Parathyroid adenoma (tissue), 2 donors: ENCODE data around the gene LMTK3.
A peak's percentile ranks its signal among the peaks of the same experiment; 100 is the strongest.

Experiments
- H2AFZ ChIP-seq: fragments of 300-600 bp; sonication (generic); one replicate; pipeline ENCODE4 v1.7.0; 2017; ENCODE audit warnings: antibody characterized with exemption, mild to moderate bottlenecking
- H3K27ac ChIP-seq: fragments of 300-600 bp; sonication (generic); one replicate; pipeline ENCODE4 v1.7.0; 2017
- H3K27me3 ChIP-seq: fragments of 300-600 bp; sonication (generic); one replicate; pipeline ENCODE4 v1.7.0; 2017; ENCODE audit warnings: low read length; ENCODE audit not compliant: control insufficient read depth, insufficient read depth
- H3K36me3 ChIP-seq: fragments of 300-600 bp; sonication (generic); one replicate; pipeline ENCODE4 v1.7.0; 2017; ENCODE audit warnings: low read length; ENCODE audit not compliant: control insufficient read depth, insufficient read depth
- H3K4me1 ChIP-seq: fragments of 300-600 bp; sonication (generic); one replicate; pipeline ENCODE4 v1.7.0; 2017; ENCODE audit warnings: control low read depth
- H3K4me2 ChIP-seq: fragments of 300-600 bp; sonication (generic); one replicate; pipeline ENCODE4 v1.7.0; 2017; ENCODE audit warnings: low read length
- H3K4me3 ChIP-seq: fragments of 300-600 bp; sonication (generic); one replicate; pipeline ENCODE4 v1.7.0; 2017; ENCODE audit warnings: low read depth, low read length
- H3K79me2 ChIP-seq: fragments of 300-600 bp; sonication (generic); one replicate; pipeline ENCODE4 v1.7.0; 2017; ENCODE audit warnings: control low read depth
- H3K9ac ChIP-seq: fragments of 300-600 bp; sonication (generic); one replicate; pipeline ENCODE4 v1.7.0; 2017; ENCODE audit warnings: mild to moderate bottlenecking
- H3K9me3 ChIP-seq: fragments of 300-600 bp; sonication (generic); one replicate; pipeline ENCODE4 v1.7.0; 2017; ENCODE audit warnings: low read length; ENCODE audit not compliant: control insufficient read depth
- CTCF ChIP-seq: fragments of 300-600 bp; sonication (generic); IDR thresholded peaks from one replicate; pipeline ENCODE4 v1.7.0; 2017; ENCODE audit warnings: antibody characterized with exemption, mild to moderate bottlenecking
- donor health status: primary hyperparathyroidism.

The LMTK3 gene

GRCh38 chr19:48511800-48512503, at the start of gene LMTK3:
TSS of gene LMTK3 (minus strand) at chr19:48511835. CDS start at chr19:48511576, 259 bp downstream.
- no peaks in the 10 kb centered on the region for H3K79me2 ChIP-seq
- H3K36me3 ChIP-seq = no peaks in the 10 kb centered on the region
- H2AFZ ChIP-seq = peak within 1 kb of the TSS; percentile 72
- no peaks in the 10 kb centered on the region for H3K9me3 ChIP-seq
- H3K4me3 ChIP-seq = peak within 1 kb of the TSS; percentile 76
- peak within 1 kb of the TSS; percentile 95 for H3K4me2 ChIP-seq
- H3K27me3 ChIP-seq = no peaks in the 10 kb centered on the region
- peak within 1 kb of the TSS; percentile 49 for H3K27ac ChIP-seq
- H3K4me1 ChIP-seq = peaks cover 11% of the 10 kb centered on the region
- TF ChIP-seq CTCF = no peak
- H3K9ac ChIP-seq = no peak within 1 kb of the TSS

GRCh38 chr19:48561412-48561811, 49.8 kb upstream of the LMTK3 start:
- no peak overlapping the region for H3K4me2 ChIP-seq
- H3K4me1 ChIP-seq = peaks cover 4% of the 10 kb centered on the region
- H3K9me3 ChIP-seq = no peaks in the 10 kb centered on the region
- no peak overlapping the region for H3K4me3 ChIP-seq
- H3K79me2 ChIP-seq = peaks cover 7% of the 10 kb centered on the region
- H2AFZ ChIP-seq = no peak overlapping the region
- no peak overlapping the region for H3K9ac ChIP-seq
- H3K27me3 ChIP-seq = no peaks in the 10 kb centered on the region
- no peaks in the 10 kb centered on the region for H3K36me3 ChIP-seq
- TF ChIP-seq CTCF = no peak
- H3K27ac ChIP-seq = no peak overlapping the region

GRCh38 chr19:48560095-48560530, 48.5 kb upstream of the LMTK3 start:
- Histone ChIP-seq H2AFZ (no peak overlapping the region), H3K27ac (no peak overlapping the region), H3K4me3 (no peak overlapping the region), H3K36me3 (no peaks in the 10 kb centered on the region), H3K9ac (no peak overlapping the region), H3K79me2 (peaks cover 7% of the 10 kb centered on the region), H3K4me1 (peaks cover 4% of the 10 kb centered on the region), H3K9me3 (no peaks in the 10 kb centered on the region), H3K27me3 (no peaks in the 10 kb centered on the region), H3K4me2 (no peak overlapping the region)
- TF ChIP-seq CTCF = peak; percentile 16

GRCh38 chr19:48558018-48558684, 46.5 kb upstream of the LMTK3 start:
- no peak overlapping the region for H3K4me2 ChIP-seq
- no peaks in the 10 kb centered on the region for H3K27me3 ChIP-seq
- no peak overlapping the region for H3K27ac ChIP-seq
- no peaks in the 10 kb centered on the region for H3K9me3 ChIP-seq
- H3K4me3 ChIP-seq = no peak overlapping the region
- TF ChIP-seq CTCF = no peak
- H2AFZ ChIP-seq = peak overlapping the region; percentile 76
- peaks cover 12% of the 10 kb centered on the region for H3K4me1 ChIP-seq
- H3K9ac ChIP-seq = no peak overlapping the region
- H3K36me3 ChIP-seq = no peaks in the 10 kb centered on the region
- peaks cover 7% of the 10 kb centered on the region for H3K79me2 ChIP-seq
